ENCODE measurements around the gene MSANTD1. TPM values are rescaled to one million over a fixed set of nuclear protein-coding genes. Genes with fewer than 3 reads are reported as not detected.

The MSANTD1 gene
- polyA plus RNA-seq, 1 experiment: 0.10 TPM

GRCh38 chr4:3202836-3203820 is 45.8 kb upstream of the MSANTD1 start:
- POLR2A ChIA-PET: no interaction called here
- H3K4me3 ChIP-seq (ENCODE audit: low read depth, low read length): no peak overlapping the region
- peaks cover 4% of the 10 kb centered on the region for H3K36me3 ChIP-seq (ENCODE audit: control insufficient read depth, insufficient read depth, low read length)
- no peaks in the 10 kb centered on the region for H3K27me3 ChIP-seq (ENCODE audit: control insufficient read depth, insufficient read depth, low read length)
- CTCF ChIA-PET: interaction anchor here (0.8 to 1.7 kb wide), 4 partner anchors 9 to 96 kb away, joined by 3 to 7 read pairs (median 4); no protein-coding TSS in a partner anchor
- no peak for DNase-seq (ENCODE audit: low read depth)
- TF ChIP-seq CTCF (IDR thresholded peaks at IDR 0.05; ENCODE audit: insufficient read depth, low read depth, low read length): no peak

GRCh38 chr4:3203971-3204431 is 45.0 kb upstream of the MSANTD1 start:
- Histone ChIP-seq H3K27me3 (ENCODE audit: control insufficient read depth, insufficient read depth, low read length) (no peaks in the 10 kb centered on the region), H3K4me3 (ENCODE audit: low read depth, low read length) (no peak overlapping the region), H3K36me3 (ENCODE audit: control insufficient read depth, insufficient read depth, low read length) (peaks cover 8% of the 10 kb centered on the region)
- no peak for TF ChIP-seq CTCF (IDR thresholded peaks at IDR 0.05; ENCODE audit: insufficient read depth, low read depth, low read length)
- peak; percentile 19 for DNase-seq (ENCODE audit: low read depth)
- ChIA-PET CTCF (interaction anchor here (0.8 to 1.7 kb wide), 4 partner anchors 9 to 97 kb away, joined by 3 to 7 read pairs (median 4); no protein-coding TSS in a partner anchor), POLR2A (no interaction called here)

GRCh38 chr4:3205995-3206394 is 43.0 kb upstream of the MSANTD1 start:
- POLR2A ChIA-PET: no interaction called here
- CTCF ChIA-PET: no interaction called here
- no peaks in the 10 kb centered on the region for H3K27me3 ChIP-seq (ENCODE audit: control insufficient read depth, insufficient read depth, low read length)
- no peak for DNase-seq (ENCODE audit: low read depth)
- no peak for TF ChIP-seq CTCF (IDR thresholded peaks at IDR 0.05; ENCODE audit: insufficient read depth, low read depth, low read length)
- H3K4me3 ChIP-seq (ENCODE audit: low read depth, low read length): no peak overlapping the region
- peaks cover 20% of the 10 kb centered on the region for H3K36me3 ChIP-seq (ENCODE audit: control insufficient read depth, insufficient read depth, low read length)

- ChIA-PET POLR2A (no interaction called here), CTCF (interaction anchor here (0.6 kb wide), 1 partner anchor 100 kb away, joined by 3 read pairs; no protein-coding TSS in a partner anchor)
- H3K36me3 ChIP-seq (ENCODE audit: control insufficient read depth, insufficient read depth, low read length): peaks cover 20% of the 10 kb centered on the region
Observed at GRCh38 chr4:3206439-3207100, 42.4 kb upstream of the MSANTD1 start.

More at GRCh38 chr4:3206439-3207100, 42.4 kb upstream of the MSANTD1 start:
- TF ChIP-seq CTCF (IDR thresholded peaks at IDR 0.05; ENCODE audit: insufficient read depth, low read depth, low read length): no peak
- Histone ChIP-seq H3K27me3 (ENCODE audit: control insufficient read depth, insufficient read depth, low read length) (no peaks in the 10 kb centered on the region), H3K4me3 (ENCODE audit: low read depth, low read length) (no peak overlapping the region)
- DNase-seq (ENCODE audit: low read depth): no peak

Measured in BJ (cell line).